Non-pigmented ciliary epithelial cell (primary cell): ENCODE results near the gene CCDC106.

Experiments used
- DNase-seq: peaks from one replicate; pipeline ENCODE4 v3.0.0-alpha.2; 2010; ENCODE audit warnings: low read depth

Gene CCDC106

DNA sequence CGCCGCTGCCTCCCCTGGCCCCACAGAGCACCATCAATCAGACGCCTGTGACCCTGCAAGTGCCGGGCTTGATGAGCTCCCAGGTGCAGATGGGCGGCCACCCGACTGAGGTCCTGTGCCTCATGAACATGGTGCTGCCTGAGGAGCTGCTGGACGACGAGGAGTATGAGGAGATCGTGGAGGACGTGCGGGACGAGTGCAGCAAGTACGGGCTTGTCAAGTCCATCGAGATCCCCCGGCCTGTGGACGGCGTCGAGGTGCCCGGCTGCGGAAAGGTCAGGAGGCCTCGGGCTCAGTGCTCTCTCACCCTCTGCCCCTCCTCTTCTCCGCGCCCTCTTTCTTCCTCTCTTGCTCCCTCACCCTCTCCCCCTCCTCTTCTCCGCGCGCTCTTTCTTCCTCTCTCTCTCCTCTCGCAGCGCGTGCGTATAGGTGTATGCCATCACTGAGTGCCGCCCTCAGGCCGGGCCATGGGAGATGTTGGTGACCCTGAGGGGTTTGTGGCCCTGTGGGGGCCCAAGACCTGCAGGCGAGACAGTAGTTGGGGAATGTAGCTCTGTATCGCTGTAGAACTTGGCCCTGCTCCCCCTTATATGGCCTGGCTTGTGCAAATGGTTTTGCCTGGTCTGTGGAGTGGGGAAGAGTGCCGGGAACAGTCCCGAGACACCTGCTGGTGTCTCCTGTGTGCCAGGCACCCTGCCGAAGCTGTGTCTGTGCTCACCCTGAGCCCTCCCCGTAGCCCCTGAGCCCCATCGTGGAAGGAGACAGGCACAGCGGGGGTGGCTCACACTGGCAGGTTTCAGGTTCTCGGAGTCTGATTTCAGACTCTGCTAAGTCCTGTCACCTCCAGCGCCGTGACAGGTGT is 21.6 kb downstream of the CCDC106 start:
- no peak for DNase-seq

DNA sequence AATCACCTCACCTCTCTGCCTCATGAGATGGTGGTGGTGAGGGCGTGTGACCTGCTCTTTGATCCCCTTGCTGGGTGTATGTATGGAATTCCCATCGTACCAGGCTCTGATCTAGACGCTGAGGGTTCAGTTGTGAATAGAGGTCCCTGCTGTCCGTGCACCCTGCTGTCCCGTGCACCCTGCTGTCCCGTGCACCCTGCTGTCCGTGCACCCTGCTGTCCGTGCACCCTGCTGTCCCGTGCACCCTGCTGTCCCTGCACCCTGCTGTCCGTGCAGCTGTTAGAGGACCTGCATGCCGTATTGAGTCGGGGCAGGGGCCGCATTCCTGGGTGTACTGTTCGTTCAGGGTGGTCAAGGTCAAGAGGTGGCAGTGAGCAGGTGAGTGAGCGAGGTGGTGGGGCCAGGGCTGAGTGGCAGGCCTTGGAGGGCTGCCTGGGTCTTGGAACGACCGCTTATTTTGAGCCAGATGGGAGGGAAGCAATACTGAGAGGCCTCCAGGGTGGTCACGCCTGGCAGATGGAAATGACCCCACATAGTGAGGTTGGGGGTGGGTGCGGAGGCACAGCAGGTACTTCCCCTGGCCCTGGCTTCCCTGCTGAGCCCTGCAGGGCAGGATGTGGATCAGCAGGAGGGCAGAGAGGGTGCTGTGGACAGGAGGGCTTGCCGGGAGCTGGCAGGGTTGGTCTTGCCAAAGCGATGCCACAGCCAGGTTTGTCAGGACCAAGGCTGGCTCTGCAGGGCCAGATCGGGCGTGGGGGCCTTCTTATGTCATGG is 22.5 kb downstream of the CCDC106 start:
- DNase-seq, result no peak

DNA sequence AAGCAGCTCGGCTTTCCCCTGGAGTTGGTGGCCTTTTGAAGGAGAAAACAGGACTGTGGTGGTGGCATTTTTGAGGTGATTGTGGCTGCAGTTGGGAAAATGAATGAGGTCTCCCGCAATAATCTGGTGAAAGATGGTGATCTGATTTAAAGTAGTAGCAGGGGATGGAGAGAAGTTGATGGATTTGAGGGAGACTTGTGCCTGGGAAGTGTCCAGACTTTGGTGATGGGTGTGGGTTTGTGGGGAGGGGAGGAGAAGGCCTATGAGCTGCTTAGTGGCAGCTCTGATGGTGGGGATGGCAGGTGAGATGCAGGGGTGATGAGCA is 23.0 kb downstream of the CCDC106 start:
- no peak for DNase-seq

DNA sequence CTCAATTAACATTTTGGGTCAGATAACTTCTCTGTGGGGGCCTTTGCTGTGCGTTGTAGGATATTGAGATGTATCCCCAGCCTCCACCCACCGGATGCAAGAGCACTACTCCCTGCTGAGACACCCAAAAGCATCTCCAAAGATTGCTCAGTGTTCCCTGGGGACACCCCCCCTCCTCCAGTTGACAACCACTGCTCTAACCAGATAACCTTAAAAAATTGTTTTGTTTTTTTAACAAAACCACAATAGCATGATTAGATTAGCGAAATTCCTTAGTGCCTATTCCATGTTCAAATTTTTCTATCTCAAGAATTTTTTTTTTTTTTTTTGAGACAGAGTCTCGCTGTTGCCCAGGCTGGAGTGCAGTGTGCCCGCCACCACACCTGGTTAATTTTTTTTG is 24.4 kb downstream of the CCDC106 start:
- no peak for DNase-seq

DNA sequence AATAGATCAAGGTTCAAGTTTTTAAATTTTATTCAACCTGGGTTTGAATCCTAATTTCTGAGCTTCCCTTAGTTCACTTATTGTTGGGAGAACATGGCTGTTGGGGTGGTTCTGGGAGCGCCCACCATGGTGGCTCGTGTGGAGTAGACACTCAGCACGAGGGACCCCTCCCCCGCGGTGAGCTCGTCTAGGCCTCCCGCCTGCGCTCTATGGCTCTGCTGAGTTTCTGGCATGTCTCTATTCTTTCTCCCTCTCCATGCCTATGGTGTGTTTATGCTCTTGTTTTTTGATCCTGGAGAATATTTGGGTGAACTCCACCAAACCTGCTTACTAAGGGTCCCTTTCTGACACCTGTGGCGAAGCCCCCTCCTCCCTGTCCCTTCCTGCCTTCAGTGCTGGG is 25.5 kb downstream of the CCDC106 start:
- DNase-seq, result no peak

DNA sequence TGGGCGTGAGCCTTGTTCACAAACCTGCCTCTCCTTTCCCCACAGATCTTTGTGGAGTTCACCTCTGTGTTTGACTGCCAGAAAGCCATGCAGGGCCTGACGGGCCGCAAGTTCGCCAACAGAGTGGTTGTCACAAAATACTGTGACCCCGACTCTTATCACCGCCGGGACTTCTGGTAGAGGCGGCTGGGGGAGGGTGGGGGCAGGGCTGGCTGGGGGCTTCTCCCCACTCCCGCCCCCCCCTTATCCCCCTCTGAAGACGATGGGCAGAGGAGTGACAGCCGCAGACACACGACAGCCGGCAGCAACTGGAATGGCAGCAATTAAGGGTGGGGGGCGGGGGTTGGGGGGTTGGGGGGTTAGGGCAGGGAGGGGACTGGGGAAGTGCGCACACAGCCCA is 25.9 kb downstream of the CCDC106 start:
- no peak for DNase-seq

DNA sequence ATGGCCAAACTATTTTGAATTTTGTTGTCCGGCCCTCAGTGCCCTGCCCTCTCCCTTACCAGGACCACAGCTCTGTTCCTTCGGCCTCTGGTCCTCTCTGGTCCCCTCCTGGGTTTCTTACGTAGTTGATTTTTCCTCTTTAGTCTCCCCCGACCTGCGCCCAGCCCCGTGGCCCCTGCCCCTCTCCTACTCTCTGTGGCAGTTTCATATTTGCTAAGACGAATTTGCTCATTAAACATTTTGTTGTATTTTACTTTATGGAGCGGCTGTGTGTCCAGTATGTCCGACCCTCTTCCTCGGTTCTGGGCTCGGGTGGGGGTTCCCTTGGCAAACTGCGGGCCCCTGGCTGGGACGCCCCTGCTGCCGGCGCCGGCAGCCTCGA is 26.4 kb downstream of the CCDC106 start:
- DNase-seq, result no peak

DNA sequence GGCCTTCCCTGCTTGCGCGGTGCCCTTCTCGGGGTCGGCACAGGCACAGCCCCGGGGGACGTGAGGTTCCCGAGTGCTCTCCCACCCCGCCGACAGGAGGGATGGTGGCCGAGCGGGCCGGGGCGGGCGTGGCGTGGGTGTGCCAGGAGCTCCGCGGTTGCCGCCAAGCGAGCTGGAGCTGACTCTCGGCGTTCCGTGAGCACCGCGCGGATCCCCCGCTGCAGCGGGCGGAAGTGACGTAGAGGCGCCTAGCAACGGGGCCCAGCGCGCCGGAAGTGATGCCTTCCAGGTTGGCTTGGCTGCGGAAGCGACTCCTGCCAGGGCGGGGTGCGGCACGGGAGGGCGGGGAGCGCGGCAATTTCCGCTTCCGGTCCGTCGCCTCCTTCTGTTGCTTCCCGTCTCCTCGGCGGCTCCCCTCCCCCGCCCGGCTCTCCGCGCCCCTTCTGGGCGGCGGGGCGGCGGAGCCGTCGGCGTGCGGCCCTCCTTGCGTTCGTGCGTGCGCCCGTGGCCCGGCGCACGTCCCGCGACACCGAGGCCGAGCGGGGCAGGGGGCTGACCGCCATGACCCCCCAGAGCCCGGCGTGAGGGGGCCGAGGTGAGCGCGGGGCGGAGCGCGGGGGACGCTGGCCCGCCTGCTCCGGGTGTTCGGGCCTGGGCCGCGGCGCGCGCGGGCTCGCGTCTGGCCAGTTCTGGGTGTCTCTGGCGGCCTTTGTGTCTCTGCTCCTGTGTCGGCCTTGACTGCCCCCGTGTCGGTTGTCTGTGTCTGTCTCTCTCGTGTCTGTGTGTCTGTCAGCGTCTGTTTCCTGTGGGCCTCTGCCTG is 27.0 kb downstream of the CCDC106 start, which contains the start of gene EPN1:
TSS of gene EPN1 (plus strand) at position 386 of the 820 bp plus-strand sequence. CDS start 3,402 bp downstream, outside the sequence.
- DNase-seq, result peak; percentile 67

DNA sequence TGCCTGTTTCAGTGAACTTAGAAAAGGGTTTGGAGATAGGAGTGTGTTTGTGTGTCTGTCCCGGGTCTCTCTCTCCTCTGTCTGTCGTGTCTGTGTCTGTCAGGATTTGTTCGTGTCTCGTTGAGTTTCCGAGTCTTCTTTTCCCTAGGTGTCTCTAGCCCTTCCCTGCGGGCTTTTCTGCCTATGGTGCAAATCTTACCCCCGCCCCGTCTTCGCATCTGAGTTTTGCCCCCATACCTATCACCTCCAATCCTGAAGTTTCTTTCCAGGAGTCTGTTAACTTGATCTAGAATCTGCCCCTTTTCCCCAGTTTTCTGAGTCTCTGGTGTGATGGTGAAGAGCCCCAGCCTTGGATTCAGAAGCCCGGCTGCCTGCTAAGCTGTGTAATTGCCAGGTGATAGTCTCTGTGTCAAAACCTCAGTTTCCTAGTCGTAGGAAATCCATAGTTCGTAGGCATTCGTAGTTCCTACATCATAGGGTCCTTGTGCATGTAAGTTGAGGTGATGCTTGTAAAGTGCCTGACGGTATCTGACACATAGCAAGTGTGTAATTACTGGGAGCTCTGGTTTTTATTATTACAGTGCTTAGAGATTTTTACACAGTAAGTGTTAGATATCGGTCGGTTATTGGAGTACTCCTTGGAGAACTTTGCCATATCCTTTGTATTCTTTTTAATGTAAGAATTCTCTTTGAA is 27.8 kb downstream of the CCDC106 start:
- DNase-seq, result no peak

DNA sequence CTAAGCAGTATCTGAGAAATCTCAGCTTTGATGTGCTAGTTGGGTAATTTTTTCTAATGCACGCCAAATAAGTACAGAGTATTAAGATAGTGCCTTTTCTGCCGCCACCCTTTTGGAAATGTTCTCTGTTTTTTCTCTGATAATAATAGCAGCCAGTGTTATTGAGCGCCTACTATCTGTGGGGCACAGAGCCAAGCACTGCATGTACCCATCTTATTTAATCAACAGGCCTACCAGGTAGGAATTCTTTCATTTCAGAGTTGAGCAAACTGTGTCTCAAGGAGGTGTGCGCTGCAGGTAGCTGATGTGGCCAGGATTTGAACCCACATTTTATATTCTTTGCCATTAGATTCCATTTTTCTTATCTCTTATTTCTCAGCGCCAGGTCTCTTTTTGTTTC is 28.4 kb downstream of the CCDC106 start:
- DNase-seq, result no peak

DNA sequence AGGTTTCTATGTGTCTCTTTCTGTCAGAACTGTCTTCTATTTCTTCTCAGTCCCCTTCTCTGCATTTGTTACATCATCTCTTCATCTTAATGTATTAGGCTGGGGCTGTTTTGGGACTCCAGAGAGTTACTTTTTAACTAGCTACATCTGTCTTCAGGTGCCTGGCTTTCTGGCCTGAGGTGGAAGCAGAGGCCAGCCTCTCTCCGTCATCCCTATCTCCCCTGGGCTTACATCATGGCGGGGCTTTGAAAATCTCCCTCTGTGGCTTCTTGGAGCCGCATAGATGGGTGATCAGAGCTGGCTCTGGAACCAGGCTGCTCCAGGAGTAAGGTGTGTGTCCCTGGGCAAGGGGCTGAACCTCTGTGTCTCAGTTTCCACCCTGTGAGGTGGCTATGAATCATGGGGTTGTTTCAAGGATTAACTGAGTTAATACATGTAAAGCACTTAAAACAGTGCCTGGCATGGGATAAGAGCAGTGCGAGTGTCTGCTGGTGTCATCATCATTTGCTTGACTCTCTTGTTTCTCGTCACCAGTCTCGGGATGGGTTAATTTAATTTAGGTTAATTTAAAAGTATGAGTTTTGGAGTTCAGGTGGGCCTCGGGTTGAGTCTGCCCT is 29.0 kb downstream of the CCDC106 start:
- no peak for DNase-seq

DNA sequence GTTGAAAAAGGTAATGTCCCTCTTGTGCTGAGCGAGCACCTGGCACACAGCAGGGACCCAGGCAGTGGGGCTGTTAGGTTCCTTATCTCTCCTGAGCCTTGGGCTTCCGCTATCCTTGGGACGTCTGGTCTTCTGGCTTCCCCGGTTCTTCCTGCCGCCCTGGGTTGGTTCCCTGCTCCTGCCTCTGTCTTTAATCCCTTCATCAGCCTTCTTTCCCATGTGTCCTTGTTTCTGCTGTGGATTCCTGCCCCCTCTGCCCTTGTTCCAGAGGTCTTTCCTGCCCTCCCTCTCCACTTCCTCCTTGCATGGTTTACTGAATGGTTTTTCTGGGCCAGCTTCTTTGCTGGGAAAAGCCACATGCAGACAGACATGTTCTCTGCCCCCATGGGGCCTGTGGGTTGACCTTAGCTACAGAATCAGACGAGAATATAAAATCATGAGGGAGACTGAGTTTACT is 29.6 kb downstream of the CCDC106 start:
- DNase-seq, result no peak

DNA sequence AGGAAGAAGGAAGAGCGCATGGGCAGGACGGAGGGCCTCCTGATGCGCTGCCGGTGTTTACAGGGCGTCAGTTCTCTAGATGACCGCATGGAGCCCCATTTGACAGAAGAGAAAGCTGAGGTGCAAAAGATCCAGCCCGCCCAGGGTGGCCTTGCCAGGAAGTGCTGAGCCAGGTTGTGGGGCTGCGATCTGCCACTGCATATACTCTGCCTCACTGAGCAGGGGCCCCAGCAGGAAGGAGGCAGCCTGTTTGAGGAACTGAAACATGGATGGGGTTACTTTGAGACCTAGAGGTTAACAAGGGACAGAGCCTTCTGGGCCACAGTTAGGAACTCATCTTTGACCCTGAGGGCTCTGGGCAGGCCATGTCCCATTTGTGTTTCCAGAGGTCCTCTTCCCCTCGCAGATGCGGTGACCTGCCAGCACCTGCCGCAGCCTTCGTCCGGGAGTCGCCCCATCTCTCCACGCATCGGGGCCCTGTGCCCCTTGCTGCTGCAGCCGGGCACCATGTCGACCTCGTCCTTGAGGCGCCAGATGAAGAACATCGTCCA is 30.2 kb downstream of the CCDC106 start:
- DNase-seq, result no peak

DNA sequence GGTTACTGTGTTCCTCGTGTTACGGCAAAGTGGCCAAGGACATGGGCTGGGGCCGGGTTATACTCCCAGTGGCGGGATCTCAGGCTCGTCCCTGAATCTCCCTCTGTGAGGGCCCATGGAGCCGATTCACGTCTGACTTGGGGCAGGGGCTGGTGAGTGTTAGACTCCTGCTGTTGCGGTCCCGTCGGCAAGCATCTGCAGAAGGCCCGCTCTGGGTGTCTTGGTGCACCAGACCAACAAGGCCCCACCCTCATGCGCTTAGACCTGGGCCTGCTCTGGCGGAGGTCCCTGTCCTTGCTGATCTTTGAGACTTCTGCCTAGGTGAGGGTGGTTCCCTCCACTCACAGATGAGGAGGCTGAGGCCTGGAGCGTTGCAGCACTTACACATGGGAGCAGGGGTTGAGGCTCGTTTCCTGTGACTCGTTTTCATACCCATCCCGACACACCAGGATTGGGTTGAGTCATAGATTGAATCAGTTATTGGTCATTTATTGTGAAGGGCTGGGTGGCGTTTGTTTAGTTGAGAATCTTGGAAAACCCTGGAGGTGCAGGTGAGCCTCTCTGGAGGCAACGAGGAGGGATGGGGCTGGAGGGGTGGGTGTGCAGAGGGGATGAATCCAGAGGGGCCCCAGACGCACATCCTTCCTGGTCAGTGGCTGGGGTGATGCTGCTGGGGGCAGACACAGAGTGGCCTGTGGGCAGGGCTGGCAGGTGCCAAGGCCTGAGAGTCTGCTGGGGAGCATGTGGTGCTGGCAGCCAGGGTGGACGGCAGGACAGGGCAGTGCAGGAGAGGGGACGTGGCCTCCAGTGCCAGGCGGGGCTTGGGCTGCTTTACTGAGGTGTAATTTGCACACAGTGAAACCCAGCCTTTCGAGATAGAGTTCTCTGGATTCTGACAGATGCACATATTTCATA is 31.6 kb downstream of the CCDC106 start:
- DNase-seq, result no peak

DNA sequence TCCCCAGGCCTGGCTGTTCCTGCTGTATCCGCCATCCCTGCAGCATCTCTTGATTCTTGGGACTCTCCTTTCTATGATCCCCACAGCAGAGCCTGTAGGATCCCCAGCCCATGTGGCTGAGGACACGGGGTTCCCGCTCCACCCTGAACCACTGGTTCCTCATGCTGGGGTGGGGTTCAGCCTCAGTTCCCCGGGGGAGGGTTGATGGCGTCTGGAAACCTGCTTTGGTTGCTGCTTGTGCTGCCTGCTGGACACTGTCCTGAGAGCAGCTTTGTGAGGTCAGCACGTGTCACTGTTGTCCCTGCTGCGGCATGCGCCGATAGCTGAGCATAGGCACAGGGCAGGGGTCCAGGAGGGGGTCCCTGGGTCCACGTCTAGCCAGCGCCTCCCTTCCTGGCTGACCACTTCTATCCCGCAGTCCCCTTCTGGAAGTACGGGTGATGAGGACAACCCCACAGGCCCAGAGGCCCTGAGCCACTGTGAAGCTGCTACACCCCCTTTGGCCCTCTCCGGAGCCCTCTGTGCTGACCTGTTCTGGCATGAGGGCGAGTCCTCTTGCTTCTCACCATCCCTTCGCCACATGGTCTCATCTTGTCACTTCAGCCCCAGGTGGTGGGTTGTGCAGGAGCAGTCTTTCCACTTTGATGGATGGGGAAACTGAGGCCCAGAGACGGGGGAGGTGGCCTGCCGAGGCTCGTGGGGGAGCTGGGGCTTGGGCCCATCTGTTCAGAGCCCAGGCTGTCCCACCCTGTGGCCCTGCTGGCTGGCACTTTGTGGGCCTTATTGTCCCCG is 32.5 kb downstream of the CCDC106 start:
- DNase-seq, result no peak

DNA sequence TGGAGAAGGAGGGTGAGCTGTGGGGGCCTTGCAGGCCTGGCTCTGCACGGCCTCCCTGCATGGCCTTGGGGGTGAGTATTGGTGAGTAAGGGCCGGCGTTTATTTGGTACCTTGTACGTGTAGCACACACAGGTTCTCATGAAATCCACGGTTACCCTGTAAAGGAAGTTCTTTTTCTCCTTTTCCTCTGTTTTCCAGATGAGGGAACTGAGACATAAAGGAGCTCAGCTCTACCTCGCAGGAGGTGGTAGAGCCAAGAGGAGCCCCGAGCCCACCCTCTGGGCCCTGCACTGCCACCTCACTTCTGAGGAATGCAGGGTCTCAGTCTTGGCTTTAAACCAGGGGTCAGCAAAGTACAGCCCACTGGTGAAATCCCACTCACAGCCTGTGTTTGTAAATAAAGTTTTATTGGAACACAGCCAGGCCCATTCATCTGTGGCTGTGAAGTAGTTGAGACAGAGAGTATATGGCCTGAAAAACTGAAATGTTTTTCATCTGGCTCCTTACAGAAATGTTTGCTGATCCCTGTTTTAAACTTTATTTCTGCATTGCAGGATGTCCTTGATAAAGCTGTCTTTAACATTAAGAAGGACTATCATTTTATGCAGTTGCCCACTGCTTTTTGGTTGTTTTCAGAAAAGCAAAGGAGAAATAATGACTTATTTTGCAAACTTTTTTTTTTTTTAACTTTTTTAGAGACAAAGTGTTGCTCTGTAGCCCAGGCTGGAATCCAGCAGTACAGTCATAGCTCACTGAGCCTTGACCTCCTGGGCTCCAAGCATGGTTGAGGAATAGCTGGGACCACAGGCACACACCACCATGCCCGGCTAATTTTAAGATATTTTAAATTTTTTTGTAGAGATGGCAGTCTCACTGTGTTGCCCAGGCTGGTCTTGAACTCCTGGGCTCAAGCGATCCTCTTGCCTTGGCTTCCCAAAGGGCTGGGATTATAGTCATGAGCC is 33.4 kb downstream of the CCDC106 start:
- DNase-seq, result no peak

DNA sequence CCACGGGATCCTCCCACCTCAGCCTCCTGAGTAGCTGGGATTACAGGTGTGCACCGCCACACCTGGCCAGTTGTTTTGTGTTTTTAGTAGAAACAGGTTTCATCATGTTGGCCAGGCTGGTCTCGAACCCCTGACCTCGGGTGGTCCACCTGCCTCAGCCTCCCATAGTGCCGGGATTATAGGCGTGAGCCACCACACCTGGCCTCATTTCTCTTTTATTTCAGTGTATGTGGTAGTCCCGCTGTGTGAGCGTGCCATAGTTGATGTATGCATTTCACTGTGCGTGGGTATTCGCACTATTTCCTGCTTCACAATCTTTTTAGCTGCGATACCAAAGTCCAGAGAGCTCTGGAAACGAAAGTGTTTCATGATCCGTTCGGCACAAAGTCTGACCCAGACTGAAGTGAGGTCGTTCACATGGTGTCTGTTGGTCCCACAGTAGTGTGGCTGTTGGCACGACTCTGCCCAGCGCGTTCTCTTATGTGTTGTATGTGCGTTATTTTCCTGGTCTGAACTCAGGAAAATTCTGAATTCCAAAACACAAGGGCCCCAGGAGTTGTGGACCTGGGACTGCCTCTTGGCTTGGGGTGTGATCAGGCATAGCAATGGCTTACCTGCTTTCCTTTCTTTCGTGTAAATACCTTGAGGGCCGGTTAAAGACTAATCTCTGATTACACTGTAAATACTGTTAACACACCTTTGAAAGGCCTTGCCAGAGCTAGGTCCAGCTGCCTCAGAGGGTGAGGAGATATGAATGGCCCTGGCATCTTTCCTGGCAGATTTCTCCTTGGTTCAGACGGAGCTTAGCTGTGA is 35.6 kb downstream of the CCDC106 start:
- no peak for DNase-seq
